HUES48 (cell line): ENCODE results near the gene CACNA1C.

Experiments
- H3K27ac ChIP-seq: one replicate; pipeline ENCODE4 v1.7.0; 2013; ENCODE audit warnings: low read depth, low read length, inconsistent platforms
- H3K27me3 ChIP-seq: 2 replicates; pipeline ENCODE4 v1.6.1; 2013; ENCODE audit warnings: mild to moderate bottlenecking, low read length; ENCODE audit not compliant: control insufficient read depth, insufficient read depth
- H3K36me3 ChIP-seq: 2 replicates; pipeline ENCODE4 v1.6.1; 2013; ENCODE audit warnings: low read length; ENCODE audit not compliant: control insufficient read depth, insufficient read depth
- H3K4me1 ChIP-seq: 2 replicates; pipeline ENCODE4 v1.6.1; 2013; ENCODE audit warnings: mild to moderate bottlenecking, low read length; ENCODE audit not compliant: control insufficient read depth, insufficient read depth
- H3K4me3 ChIP-seq: 2 replicates; pipeline ENCODE4 v1.5.1; 2013; ENCODE audit warnings: mild to moderate bottlenecking, low read depth, low read length
- H3K9ac ChIP-seq: 2 replicates; pipeline ENCODE4 v1.6.1; 2013; ENCODE audit warnings: mild to moderate bottlenecking, low read depth, low read length, moderate library complexity
- H3K9me3 ChIP-seq: 2 replicates; pipeline ENCODE4 v1.6.1; 2013; ENCODE audit warnings: low read length; ENCODE audit not compliant: control insufficient read depth, insufficient read depth

Gene CACNA1C

GRCh38 chr12:2636741-2637340, 584.1 kb downstream of the CACNA1C start:
- H3K36me3 ChIP-seq = no peaks in the 10 kb centered on the region
- H3K27me3 ChIP-seq = no peaks in the 10 kb centered on the region
- H3K27ac ChIP-seq = no peak overlapping the region
- H3K9ac ChIP-seq = no peak overlapping the region
- no peaks in the 10 kb centered on the region for H3K9me3 ChIP-seq
- H3K4me3 ChIP-seq = no peak overlapping the region
- peaks cover 16% of the 10 kb centered on the region for H3K4me1 ChIP-seq

GRCh38 chr12:2637371-2637770, 584.6 kb downstream of the CACNA1C start:
- H3K9me3 ChIP-seq = no peaks in the 10 kb centered on the region
- H3K36me3 ChIP-seq = no peaks in the 10 kb centered on the region
- H3K9ac ChIP-seq = no peak overlapping the region
- H3K27me3 ChIP-seq = no peaks in the 10 kb centered on the region
- peaks cover 16% of the 10 kb centered on the region for H3K4me1 ChIP-seq
- H3K27ac ChIP-seq = no peak overlapping the region
- no peak overlapping the region for H3K4me3 ChIP-seq

- Histone ChIP-seq H3K27ac (no peak overlapping the region), H3K36me3 (no peaks in the 10 kb centered on the region)
These were observed 585.7 kb downstream of the CACNA1C start for GRCh38 chr12:2638273-2639019.

GRCh38 chr12:2639020-2639298, 586.2 kb downstream of the CACNA1C start:
- H3K9me3 ChIP-seq = no peaks in the 10 kb centered on the region
- peaks cover 16% of the 10 kb centered on the region for H3K4me1 ChIP-seq
- no peaks in the 10 kb centered on the region for H3K36me3 ChIP-seq
- no peak overlapping the region for H3K4me3 ChIP-seq
- H3K27ac ChIP-seq = no peak overlapping the region
- no peaks in the 10 kb centered on the region for H3K27me3 ChIP-seq
- no peak overlapping the region for H3K9ac ChIP-seq

More at GRCh38 chr12:2638273-2639019, 585.7 kb downstream of the CACNA1C start:
- Histone ChIP-seq H3K4me3 (no peak overlapping the region), H3K9me3 (no peaks in the 10 kb centered on the region), H3K27me3 (no peaks in the 10 kb centered on the region), H3K4me1 (peaks cover 16% of the 10 kb centered on the region), H3K9ac (no peak overlapping the region)

- H3K27me3 ChIP-seq = no peaks in the 10 kb centered on the region
- H3K9ac ChIP-seq = no peak overlapping the region
- H3K9me3 ChIP-seq = no peaks in the 10 kb centered on the region
- peaks cover 16% of the 10 kb centered on the region for H3K4me1 ChIP-seq
- H3K36me3 ChIP-seq = no peaks in the 10 kb centered on the region
- H3K27ac ChIP-seq = no peak overlapping the region
- H3K4me3 ChIP-seq = no peak overlapping the region
These were observed 587.5 kb downstream of the CACNA1C start for GRCh38 chr12:2640281-2640680.

GRCh38 chr12:2640709-2641108, 587.9 kb downstream of the CACNA1C start:
- Histone ChIP-seq H3K9ac (no peak overlapping the region), H3K36me3 (no peaks in the 10 kb centered on the region), H3K27ac (peak overlapping the region; percentile 79), H3K27me3 (no peaks in the 10 kb centered on the region), H3K4me1 (peaks cover 16% of the 10 kb centered on the region), H3K4me3 (no peak overlapping the region), H3K9me3 (no peaks in the 10 kb centered on the region)

GRCh38 chr12:2641207-2641606, 588.4 kb downstream of the CACNA1C start:
- Histone ChIP-seq H3K4me3 (no peak overlapping the region), H3K36me3 (no peaks in the 10 kb centered on the region), H3K27ac (peak overlapping the region; percentile 79), H3K9me3 (no peaks in the 10 kb centered on the region), H3K4me1 (peaks cover 16% of the 10 kb centered on the region), H3K9ac (no peak overlapping the region), H3K27me3 (no peaks in the 10 kb centered on the region)

- H3K4me1 ChIP-seq = peaks cover 16% of the 10 kb centered on the region
- no peak overlapping the region for H3K4me3 ChIP-seq
- H3K36me3 ChIP-seq = no peaks in the 10 kb centered on the region
- H3K9me3 ChIP-seq = no peaks in the 10 kb centered on the region
- no peak overlapping the region for H3K27ac ChIP-seq
- no peaks in the 10 kb centered on the region for H3K27me3 ChIP-seq
- no peak overlapping the region for H3K9ac ChIP-seq
These were observed 589.0 kb downstream of the CACNA1C start for GRCh38 chr12:2641761-2642160.

- H3K9me3 ChIP-seq = no peaks in the 10 kb centered on the region
- no peaks in the 10 kb centered on the region for H3K36me3 ChIP-seq
- peaks cover 16% of the 10 kb centered on the region for H3K4me1 ChIP-seq
- no peak overlapping the region for H3K4me3 ChIP-seq
- no peaks in the 10 kb centered on the region for H3K27me3 ChIP-seq
- no peak overlapping the region for H3K9ac ChIP-seq
- no peak overlapping the region for H3K27ac ChIP-seq
These were observed 589.5 kb downstream of the CACNA1C start for GRCh38 chr12:2642176-2642892.

- Histone ChIP-seq H3K4me3 (no peak overlapping the region), H3K9me3 (no peaks in the 10 kb centered on the region), H3K9ac (no peak overlapping the region), H3K36me3 (no peaks in the 10 kb centered on the region), H3K27me3 (no peaks in the 10 kb centered on the region), H3K4me1 (peaks cover 16% of the 10 kb centered on the region), H3K27ac (no peak overlapping the region)
These were observed 590.2 kb downstream of the CACNA1C start for GRCh38 chr12:2642896-2643425.

GRCh38 chr12:2643576-2644135, 590.9 kb downstream of the CACNA1C start:
- Histone ChIP-seq H3K36me3 (no peaks in the 10 kb centered on the region), H3K4me1 (peaks cover 11% of the 10 kb centered on the region), H3K9ac (no peak overlapping the region), H3K27ac (no peak overlapping the region), H3K27me3 (no peaks in the 10 kb centered on the region), H3K9me3 (no peaks in the 10 kb centered on the region), H3K4me3 (no peak overlapping the region)
